DND-41 (cell line): ENCODE measurements around the gene GABPB2.
"Not testable (repeated sequence)": the region's sequence is repeated elsewhere in the genome, so short reads cannot be mapped to it uniquely, and the experiment has no call there.

Experiments
- ATAC-seq: fragments of 200-7000 bp; cut with Tn5 transposase; 3 replicates; pipeline ENCODE4 v1.9.1; 2021; ENCODE audit warnings: low read depth; ENCODE audit not compliant: insufficient read depth
- DNase-seq: peaks from one replicate; pipeline ENCODE4 v3.0.0-alpha.2; 2020
- H2AFZ ChIP-seq: 2 replicates; pipeline ENCODE4 v1.6.0; 2012; ENCODE audit warnings: low read depth, low read length
- H3K27ac ChIP-seq: 2 replicates; pipeline ENCODE4 v1.5.1; 2012; ENCODE audit warnings: low read length, inconsistent platforms
- H3K27me3 ChIP-seq: fragments of 200-600 bp; sonication (generic); 2 replicates; pipeline ENCODE4 v1.6.0; 2012; ENCODE audit warnings: low read length, mild to moderate bottlenecking, inconsistent platforms; ENCODE audit not compliant: insufficient read depth, poor library complexity
- H3K36me3 ChIP-seq: 2 replicates; pipeline ENCODE4 v1.5.1; 2012; ENCODE audit warnings: low read length, inconsistent platforms; ENCODE audit not compliant: insufficient read depth
- H3K4me1 ChIP-seq: 2 replicates; pipeline ENCODE4 v1.5.1; 2012; ENCODE audit warnings: mild to moderate bottlenecking, low read length; ENCODE audit not compliant: insufficient read depth
- H3K4me2 ChIP-seq: 2 replicates; pipeline ENCODE4 v1.6.0; 2012; ENCODE audit warnings: mild to moderate bottlenecking, moderate library complexity, low read length, inconsistent platforms; ENCODE audit not compliant: insufficient read depth
- H3K4me3 ChIP-seq, 2 experiments: fragments of 200-600 bp in 1 of 2; shearing (Covaris generic) in 1 of 2; 2 replicates each; pipeline ENCODE4 v1.5.1; 2012 to 2016; ENCODE audit warnings: inconsistent platforms in 2 of 2, low read length in 2 of 2, mild to moderate bottlenecking in 2 of 2, low read depth in 1 of 2, moderate library complexity in 1 of 2
- H3K79me2 ChIP-seq: 2 replicates; pipeline ENCODE4 v1.6.0; 2012; ENCODE audit warnings: low read length, inconsistent platforms; ENCODE audit not compliant: insufficient read depth
- H3K9ac ChIP-seq: 2 replicates; pipeline ENCODE4 v1.6.0; 2012; ENCODE audit warnings: low read depth, mild to moderate bottlenecking, inconsistent platforms, low read length, moderate library complexity
- H3K9me3 ChIP-seq: 2 replicates; pipeline ENCODE4 v1.5.1; 2012; ENCODE audit warnings: low read length, moderate library complexity, mild to moderate bottlenecking, inconsistent platforms; ENCODE audit not compliant: insufficient read depth, severe bottlenecking
- H4K20me1 ChIP-seq: 2 replicates; pipeline ENCODE4 v1.6.0; 2012; ENCODE audit warnings: low read length; ENCODE audit not compliant: insufficient read depth
- EZH2 ChIP-seq: IDR thresholded peaks from 3 replicates; pipeline ENCODE4 v1.6.1; 2012; ENCODE audit warnings: borderline replicate concordance, low read depth, mild to moderate bottlenecking, moderate library complexity, low read length, inconsistent platforms; ENCODE audit not compliant: severe bottlenecking
- TF ChIP-seq, protein P1 (sequence below): IDR thresholded peaks from 2 replicates; pipeline ENCODE4 v1.5.1; 2012; ENCODE audit warnings: borderline replicate concordance, low read length, moderate library complexity, mild to moderate bottlenecking; ENCODE audit not compliant: poor library complexity, severe bottlenecking; ENCODE audit errors: extremely low read depth

The GABPB2 gene

DNA sequence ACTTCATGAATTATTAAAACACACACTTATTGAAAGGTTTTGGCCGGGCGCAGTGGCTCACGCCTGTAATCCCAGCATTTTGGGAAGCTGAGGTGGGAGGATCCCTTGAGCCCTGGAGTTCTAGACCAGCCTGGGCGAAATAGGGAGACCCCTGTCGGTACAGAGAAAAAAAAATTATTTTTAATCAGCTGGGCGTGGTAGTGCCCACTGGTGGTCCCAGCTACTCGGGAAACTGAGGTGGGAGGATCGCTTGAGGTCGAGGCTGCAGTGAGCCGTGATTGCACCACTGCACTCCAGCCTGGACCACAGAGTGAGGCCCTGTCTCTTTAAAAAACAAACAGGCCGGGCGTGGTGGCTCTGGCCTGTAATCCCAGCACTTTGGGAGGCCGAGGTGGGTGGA is 1.7 kb downstream of the GABPB2 start:
- no peak for DNase-seq
- H3K9ac ChIP-seq, result no peak overlapping the region
- H3K79me2 ChIP-seq, result peaks cover 49% of the 10 kb centered on the region
- no peaks in the 10 kb centered on the region for H3K27me3 ChIP-seq
- no peak overlapping the region for H3K4me3 ChIP-seq
- no peak for ATAC-seq
- peaks cover 32% of the 10 kb centered on the region for H3K36me3 ChIP-seq
- TF ChIP-seq EZH2, result no peak
- TF ChIP-seq, protein P1, sequence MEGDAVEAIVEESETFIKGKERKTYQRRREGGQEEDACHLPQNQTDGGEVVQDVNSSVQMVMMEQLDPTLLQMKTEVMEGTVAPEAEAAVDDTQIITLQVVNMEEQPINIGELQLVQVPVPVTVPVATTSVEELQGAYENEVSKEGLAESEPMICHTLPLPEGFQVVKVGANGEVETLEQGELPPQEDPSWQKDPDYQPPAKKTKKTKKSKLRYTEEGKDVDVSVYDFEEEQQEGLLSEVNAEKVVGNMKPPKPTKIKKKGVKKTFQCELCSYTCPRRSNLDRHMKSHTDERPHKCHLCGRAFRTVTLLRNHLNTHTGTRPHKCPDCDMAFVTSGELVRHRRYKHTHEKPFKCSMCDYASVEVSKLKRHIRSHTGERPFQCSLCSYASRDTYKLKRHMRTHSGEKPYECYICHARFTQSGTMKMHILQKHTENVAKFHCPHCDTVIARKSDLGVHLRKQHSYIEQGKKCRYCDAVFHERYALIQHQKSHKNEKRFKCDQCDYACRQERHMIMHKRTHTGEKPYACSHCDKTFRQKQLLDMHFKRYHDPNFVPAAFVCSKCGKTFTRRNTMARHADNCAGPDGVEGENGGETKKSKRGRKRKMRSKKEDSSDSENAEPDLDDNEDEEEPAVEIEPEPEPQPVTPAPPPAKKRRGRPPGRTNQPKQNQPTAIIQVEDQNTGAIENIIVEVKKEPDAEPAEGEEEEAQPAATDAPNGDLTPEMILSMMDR, result no peak
- H4K20me1 ChIP-seq, result no peaks in the 10 kb centered on the region
- no peak overlapping the region for H2AFZ ChIP-seq
- H3K4me2 ChIP-seq, result peak overlapping the region; percentile 78; the same call in 1 of the 2 replicates
- H3K27ac ChIP-seq, result no peak overlapping the region
- H3K4me1 ChIP-seq, result peaks cover 36% of the 10 kb centered on the region
- H3K9me3 ChIP-seq, result no peaks in the 10 kb centered on the region

DNA sequence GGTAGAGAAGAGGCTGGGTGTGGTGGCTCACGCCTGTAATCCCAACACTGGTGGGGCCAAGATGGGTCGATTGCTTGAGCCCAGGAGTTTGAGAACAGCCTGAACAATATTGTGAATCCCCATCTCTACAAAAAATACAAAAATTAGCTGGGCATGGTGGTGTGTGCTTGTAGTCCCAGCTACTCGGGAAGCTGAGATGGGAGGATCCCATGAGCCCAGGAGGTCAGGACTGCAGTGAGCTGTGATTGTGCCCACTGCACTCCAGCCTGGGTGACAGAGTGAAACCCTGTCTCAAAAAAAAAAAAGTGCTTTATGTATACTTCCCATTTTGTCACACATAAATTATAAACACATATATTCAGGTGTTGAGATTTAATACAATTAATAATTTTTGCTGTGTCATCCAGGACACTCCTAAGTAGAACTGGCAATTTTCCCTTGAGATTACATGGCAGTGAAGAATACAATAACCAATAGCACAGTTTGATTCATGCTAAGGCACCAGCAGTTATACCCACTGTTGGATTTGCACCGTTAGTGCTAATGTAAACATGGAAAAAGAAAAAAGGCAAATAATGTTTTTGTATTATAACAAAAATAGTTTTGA is 15.5 kb downstream of the GABPB2 start:
- no peak overlapping the region for H2AFZ ChIP-seq
- no peak overlapping the region for H3K4me2 ChIP-seq
- no peaks in the 10 kb centered on the region for H3K9me3 ChIP-seq
- no peak overlapping the region for H3K27ac ChIP-seq
- H4K20me1 ChIP-seq, result no peaks in the 10 kb centered on the region
- no peaks in the 10 kb centered on the region for H3K79me2 ChIP-seq
- peaks cover 4% of the 10 kb centered on the region; the same call in 1 of the 2 replicates for H3K36me3 ChIP-seq
- no peak overlapping the region for H3K9ac ChIP-seq
- DNase-seq (no peak), ATAC-seq (no peak)
- H3K4me3 ChIP-seq, result no peak overlapping the region
- TF ChIP-seq EZH2, result no peak
- TF ChIP-seq, protein P1, result no peak
- H3K27me3 ChIP-seq, result no peaks in the 10 kb centered on the region
- H3K4me1 ChIP-seq, result no peaks in the 10 kb centered on the region

DNA sequence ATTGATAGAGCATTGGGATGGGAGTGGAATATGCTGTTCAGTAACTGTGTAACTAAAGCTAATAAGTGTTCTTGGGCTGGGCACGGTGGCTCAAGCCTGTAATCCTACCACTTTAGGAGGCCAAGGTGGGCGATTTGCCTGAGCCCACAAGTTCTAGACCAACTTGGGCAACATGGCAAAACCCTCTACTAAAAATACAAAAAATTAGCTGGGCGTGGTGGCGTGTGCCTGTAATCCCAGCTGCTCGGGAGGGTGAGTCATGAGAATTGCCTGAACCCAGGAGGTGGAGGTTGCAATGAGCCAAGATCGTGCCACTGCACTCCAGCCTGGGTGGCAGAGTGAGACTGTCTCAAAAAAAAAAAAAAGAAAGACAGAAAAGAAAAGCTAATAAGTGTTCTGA is 26.9 kb downstream of the GABPB2 start:
- H3K4me1 ChIP-seq, H3K9me3 ChIP-seq, ATAC-seq, H3K79me2 ChIP-seq, H3K27me3 ChIP-seq, H3K27ac ChIP-seq, DNase-seq, H3K36me3 ChIP-seq, H3K4me2 ChIP-seq, H4K20me1 ChIP-seq, H3K4me3 ChIP-seq, H2AFZ ChIP-seq, H3K9ac ChIP-seq: not testable (repeated sequence)

DNA sequence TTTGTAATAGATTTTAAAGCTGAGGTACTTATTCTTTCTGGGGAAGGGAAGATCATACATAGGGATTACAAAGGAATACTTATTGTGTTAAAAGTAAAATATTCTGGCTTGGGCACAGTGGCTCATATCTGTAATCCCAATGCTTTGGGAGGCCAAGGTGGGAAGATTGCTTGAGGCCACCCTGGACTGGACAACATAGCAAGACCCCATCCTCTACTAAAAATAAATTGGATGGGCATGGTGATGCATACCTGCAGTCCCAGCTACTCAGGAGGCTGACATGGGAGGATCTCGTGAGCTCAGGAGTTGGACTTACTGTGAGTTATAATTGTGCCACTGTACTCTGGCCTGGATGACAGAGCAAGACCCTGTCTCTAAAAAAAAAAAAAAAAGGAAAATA is 27.6 kb downstream of the GABPB2 start:
- no peak for TF ChIP-seq EZH2
- TF ChIP-seq, protein P1, result no peak
- Histone ChIP-seq H3K79me2 (no peaks in the 10 kb centered on the region), H2AFZ (no peak overlapping the region), H4K20me1 (no peaks in the 10 kb centered on the region), H3K27me3 (no peaks in the 10 kb centered on the region), H3K9me3 (no peaks in the 10 kb centered on the region), H3K4me2 (no peak overlapping the region), H3K4me1 (no peaks in the 10 kb centered on the region), H3K27ac (no peak overlapping the region), H3K36me3 (peaks cover 4% of the 10 kb centered on the region), H3K4me3 (no peak overlapping the region), H3K9ac (no peak overlapping the region)
- ATAC-seq (no peak), DNase-seq (no peak)
